H1 (cell line): ENCODE results near the gene ASB3. TPM values are rescaled to one million over a fixed set of nuclear protein-coding genes. Genes with fewer than 3 reads are reported as not detected.
"Not testable (repeated sequence)": the region's sequence is repeated elsewhere in the genome, so short reads cannot be mapped to it uniquely, and the experiment has no call there.

Experiments used
- CTCF ChIA-PET: fragments of 300-600 bp; sonication (Branson Sonifier 250); formaldehyde crosslinking; loops from one replicate; lab custom pipeline; 2021; ENCODE audit not compliant: partially characterized antibody; lab: Charles Lee
- POLR2A ChIA-PET: fragments of 300-600 bp; sonication (Branson Sonifier 250); formaldehyde crosslinking; loops from one replicate; lab custom pipeline; 2021; ENCODE audit warnings: inconsistent platforms; ENCODE audit not compliant: partially characterized antibody; lab: Charles Lee
- DNase-seq, 2 experiments: peaks; one replicate each; pipeline versions ENCODE4 v3.0.0 to v3.0.0-alpha.2; 2010 to 2022; ENCODE audit warnings: low spot score in 2 of 2, low read depth in 1 of 2, mixed read lengths in 1 of 2
- FAIRE-seq: peaks from 2 replicates; lab custom pipeline; 2011; peaks lifted over from hg19 to GRCh38; lab: Jason Lieb, UNC
- H2AFZ ChIP-seq: 2 replicates; pipeline ENCODE4 v1.8.1; 2012; ENCODE audit warnings: low read length, inconsistent platforms
- H2AK5ac ChIP-seq: 2 replicates; pipeline ENCODE4 v1.6.1; 2013; ENCODE audit warnings: low read depth, low read length
- H2BK120ac ChIP-seq: replicated peaks from 2 replicates; pipeline ENCODE3; 2013; ENCODE audit warnings: low read depth, low read length, inconsistent platforms
- H2BK12ac ChIP-seq: 2 replicates; pipeline ENCODE4 v1.6.1; 2013; ENCODE audit warnings: low read depth, low read length
- H2BK15ac ChIP-seq: 2 replicates; pipeline ENCODE4 v1.6.1; 2013; ENCODE audit warnings: low read length
- H2BK20ac ChIP-seq: 2 replicates; pipeline ENCODE4 v1.6.1; 2013; ENCODE audit warnings: low read length
- H2BK5ac ChIP-seq: 2 replicates; pipeline ENCODE4 v1.6.1; 2013; ENCODE audit warnings: low read depth, low read length
- H3K14ac ChIP-seq: 2 replicates; pipeline ENCODE4 v1.6.1; 2013; ENCODE audit warnings: inconsistent platforms; ENCODE audit not compliant: insufficient read length
- H3K18ac ChIP-seq: 2 replicates; pipeline ENCODE4 v1.6.1; 2013; ENCODE audit warnings: low read length; ENCODE audit errors: extremely low read depth
- H3K23ac ChIP-seq: 2 replicates; pipeline ENCODE4 v1.6.1; 2013; ENCODE audit warnings: inconsistent platforms; ENCODE audit not compliant: insufficient read length
- H3K23me2 ChIP-seq: 2 replicates; pipeline ENCODE4 v1.6.1; 2013; ENCODE audit warnings: low read depth, low read length
- H3K27ac ChIP-seq: 2 replicates; pipeline ENCODE4 v1.6.1; 2011; ENCODE audit warnings: low read depth, low read length, inconsistent platforms
- H3K27me3 ChIP-seq, 4 experiments: replicated peaks in 1 of 4; 1 replicate in 1 of 4; 2 replicates in 3 of 4; pipeline versions ENCODE4 v1.6.1 to v1.8.1; 2011 to 2013; ENCODE audit warnings: low read length in 3 of 4, mild to moderate bottlenecking in 3 of 4, inconsistent platforms in 2 of 4, mixed read lengths in 2 of 4, moderate library complexity in 1 of 4; ENCODE audit not compliant: control insufficient read depth in 3 of 4, insufficient read depth in 3 of 4; ENCODE audit errors: extremely low read depth in 1 of 4
- H3K36me3 ChIP-seq, 4 experiments: 2 replicates each; pipeline versions ENCODE4 v1.6.1 to v1.8.1; 2011 to 2013; ENCODE audit warnings: mild to moderate bottlenecking in 4 of 4, low read length in 3 of 4, moderate library complexity in 2 of 4, control low read depth in 1 of 4, inconsistent platforms in 1 of 4; ENCODE audit not compliant: insufficient read depth in 4 of 4, control insufficient read depth in 2 of 4
- H3K4ac ChIP-seq: replicated peaks from 2 replicates; pipeline ENCODE3; 2013; ENCODE audit warnings: low read length, low read depth, mixed read lengths, inconsistent platforms; ENCODE audit not compliant: insufficient read length
- H3K4me1 ChIP-seq, 4 experiments: replicated peaks in 1 of 4; 1 replicate in 1 of 4; 2 replicates in 3 of 4; pipeline versions ENCODE4 v1.6.1 to v1.8.1; 2011 to 2013; ENCODE audit warnings: low read length in 3 of 4, inconsistent platforms in 2 of 4, mixed read lengths in 1 of 4; ENCODE audit not compliant: insufficient read depth in 4 of 4, control insufficient read depth in 3 of 4
- H3K4me2 ChIP-seq, 2 experiments: 2 replicates each; pipeline versions ENCODE4 v1.6.1 to v1.8.1; 2011 to 2013; ENCODE audit warnings: low read depth in 2 of 2, low read length in 2 of 2, control low read depth in 1 of 2, inconsistent platforms in 1 of 2, mild to moderate bottlenecking in 1 of 2; ENCODE audit not compliant: insufficient read depth in 1 of 2
- H3K4me3 ChIP-seq, 4 experiments: fragments of 200-600, 300-600 bp in 1 of 4; sonication (generic), shearing (Covaris generic), sonication (Bioruptor Twin) in 1 of 4; 2 replicates each; pipeline versions ENCODE4 v1.5.1 to v1.8.1; 2011 to 2016; ENCODE audit warnings: low read length in 4 of 4, low read depth in 3 of 4, control low read depth in 2 of 4, inconsistent platforms in 2 of 4, mild to moderate bottlenecking in 2 of 4, mixed read lengths in 1 of 4, moderate library complexity in 1 of 4; ENCODE audit not compliant: insufficient read depth in 2 of 4; ENCODE audit errors: extremely low read depth in 1 of 4
- H3K56ac ChIP-seq: replicated peaks from 2 replicates; pipeline ENCODE3; 2013; ENCODE audit warnings: low read depth, mild to moderate bottlenecking, mixed read lengths, low read length, inconsistent platforms; ENCODE audit not compliant: insufficient read length
- H3K79me1 ChIP-seq: 2 replicates; pipeline ENCODE4 v1.6.1; 2013; ENCODE audit warnings: low read depth, low read length, control low read depth
- H3K79me2 ChIP-seq, 2 experiments: 2 replicates each; pipeline versions ENCODE4 v1.6.1 to v1.8.1; 2012 to 2013; ENCODE audit warnings: low read length in 2 of 2, mild to moderate bottlenecking in 2 of 2, inconsistent platforms in 1 of 2; ENCODE audit not compliant: insufficient read depth in 2 of 2, control insufficient read depth in 1 of 2
- H3K9ac ChIP-seq, 4 experiments: replicated peaks in 1 of 4; 1 replicate in 1 of 4; 2 replicates in 3 of 4; pipeline versions ENCODE4 v1.6.1 to v1.8.1; 2011 to 2013; ENCODE audit warnings: low read depth in 3 of 4, low read length in 3 of 4, control low read depth in 2 of 4, mild to moderate bottlenecking in 2 of 4, moderate library complexity in 2 of 4, inconsistent platforms in 1 of 4; ENCODE audit errors: extremely low read depth in 1 of 4
- H3K9me3 ChIP-seq, 2 experiments: 2 replicates each; pipeline versions ENCODE4 v1.6.1 to v1.8.1; 2012 to 2013; ENCODE audit warnings: mild to moderate bottlenecking in 2 of 2, moderate library complexity in 2 of 2, control low read depth in 1 of 2, inconsistent platforms in 1 of 2, low read depth in 1 of 2, low read length in 1 of 2, mixed read lengths in 1 of 2; ENCODE audit not compliant: insufficient read depth in 2 of 2
- H4K20me1 ChIP-seq, 2 experiments: replicated peaks in 1 of 2; 2 replicates each; pipeline versions ENCODE3 to v1.8.1; 2011 to 2013; ENCODE audit warnings: inconsistent platforms in 2 of 2, low read length in 2 of 2, mild to moderate bottlenecking in 1 of 2; ENCODE audit not compliant: insufficient read depth in 2 of 2, control insufficient read depth in 1 of 2
- H4K5ac ChIP-seq: 2 replicates; pipeline ENCODE4 v1.6.1; 2013; ENCODE audit warnings: low read length, low read depth, mixed read lengths, inconsistent platforms; ENCODE audit not compliant: insufficient read length
- H4K8ac ChIP-seq: 2 replicates; pipeline ENCODE4 v1.8.0; 2013; ENCODE audit warnings: mild to moderate bottlenecking, moderate library complexity, low read length, inconsistent platforms; ENCODE audit not compliant: insufficient read depth; ENCODE audit errors: extremely low read depth
- H4K91ac ChIP-seq: replicated peaks from 2 replicates; pipeline ENCODE3; 2013; ENCODE audit warnings: low read length, mixed read lengths, inconsistent platforms; ENCODE audit not compliant: insufficient read length
- WGBS, 2 experiments: shearing (Covaris generic) in 1 of 2; methylation state at CpG; one replicate each; pipeline versions ENCODE4 v1.1.6 to v1.1.7; 2013 to 2015; ENCODE audit warnings: low lambda C conversion rate in 2 of 2, mixed read lengths in 2 of 2, inconsistent platforms in 1 of 2, low coverage in 1 of 2, missing lambda C conversion rate in 1 of 2; ENCODE audit not compliant: insufficient replicate concordance in 2 of 2, insufficient coverage in 1 of 2, insufficient read length in 1 of 2; ENCODE audit errors: extremely low coverage in 1 of 2, missing lambda C conversion rate in 1 of 2; 5-methylcytosine and 5-hydroxymethylcytosine counted together
- polyA plus RNA-seq, 7 experiments: library from polyadenylated mRNA; depleted of rRNA in 3 of 7; stranded (reverse) in 5 of 7; unstranded in 2 of 7; fragments of >200 nt in 5 of 7; fragments of 200-250 nt in 2 of 7; gene quantifications; 1 replicate in 5 of 7; 2 replicates in 1 of 7; 4 replicates in 1 of 7; pipeline versions ENCODE4 v1.2.1 to v1.2.3, GENCODE V29; 2011 to 2013; ENCODE audit warnings: missing spikeins in 2 of 7, mixed read lengths in 2 of 7
- total RNA-seq: library from RNA; stranded (reverse); fragmentation: NEBNext Ultra II Directional; extraction: Animal tissue kit (Norgen Biotek cat#: 25700); gene quantifications from 2 replicates; pipeline ENCODE4 v1.2.1, GENCODE V29; 2021

Gene ASB3
- total and polyA plus RNA-seq, 2 of the 8 experiments (the other 6 are each of a cell fraction or from before 2014, with no cell fraction given), result 22.6 to 25.4 TPM

DNA sequence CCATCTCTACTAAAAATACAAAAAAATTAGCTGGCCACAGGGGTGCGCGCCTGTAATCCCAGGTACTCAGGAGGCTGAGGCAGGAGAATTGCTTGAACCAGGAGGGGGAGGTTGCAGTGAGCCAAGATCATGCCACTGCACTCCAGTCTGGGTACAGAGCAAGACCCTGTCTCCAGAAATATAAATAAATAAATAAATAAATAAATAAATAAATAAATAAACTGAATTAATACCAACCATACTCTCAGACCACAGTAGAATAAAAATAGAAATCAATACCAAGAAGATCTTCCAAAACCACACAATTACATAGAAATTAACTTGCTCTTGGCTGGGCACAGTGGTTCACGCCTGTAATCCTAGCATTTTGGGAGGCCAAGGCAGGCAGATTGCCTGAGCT, 65.8 kb downstream of the ASB3 start:
- H3K23ac ChIP-seq, H3K4me2 ChIP-seq, H3K56ac ChIP-seq, H2BK20ac ChIP-seq, FAIRE-seq, H3K4me3 ChIP-seq, H3K14ac ChIP-seq, H3K18ac ChIP-seq, H3K23me2 ChIP-seq, H3K27ac ChIP-seq, H3K9ac ChIP-seq, H2BK15ac ChIP-seq, H4K91ac ChIP-seq, H4K8ac ChIP-seq, H2AK5ac ChIP-seq, H2BK120ac ChIP-seq, H2BK12ac ChIP-seq, H3K79me2 ChIP-seq, H3K79me1 ChIP-seq, H2BK5ac ChIP-seq, H3K36me3 ChIP-seq, H3K9me3 ChIP-seq, H2AFZ ChIP-seq, H4K5ac ChIP-seq, H4K20me1 ChIP-seq, DNase-seq, POLR2A ChIA-PET, H3K4ac ChIP-seq, H3K4me1 ChIP-seq, H3K27me3 ChIP-seq: not testable (repeated sequence)
- CTCF ChIA-PET, result interaction anchor here (1.4 kb wide), 1 partner anchor 10 kb away, joined by 3 read pairs; no protein-coding TSS in a partner anchor
- 97% methylated on average over 3 of the region's 3 CpGs; no CpG with 5 or more reads in 1 of the 2 experiments for WGBS, 2 experiments
